GM12878 (cell line): Measurements from ENCODE around the gene ACOX1. TPM values are rescaled to one million over a fixed set of nuclear protein-coding genes. Genes with fewer than 3 reads are reported as not detected.

Experiments used
- ATAC-seq: fragments of 200-7000 bp; cut with Tn5 transposase; 3 replicates; pipeline ENCODE4 v1.9.1; 2020; ENCODE audit warnings: mild to moderate bottlenecking, moderate library complexity
- BruUV-seq: library from RNA; stranded (reverse); fragments of 400-500 nt; replicated peaks from 2 replicates; lab custom pipeline; 2021; lab: Mats Ljungman, UMichigan
- CTCF ChIA-PET: fragments of 300-600 bp; sonication (Branson Sonifier 250); formaldehyde crosslinking; extraction: SDS; loops from one replicate; lab custom pipeline; 2021; ENCODE audit warnings: inconsistent platforms; lab: Yijun Ruan, JAX
- POLR2A ChIA-PET: fragments of 350-600 bp; formaldehyde crosslinking; extraction: SDS; loops from one replicate; lab custom pipeline; 2021; ENCODE audit warnings: inconsistent platforms; lab: Charles Lee
- RAD21 ChIA-PET: fragments of 300-600 bp; sonication (Branson Sonifier 250); formaldehyde crosslinking; loops from one replicate; lab custom pipeline; 2023; ENCODE audit warnings: antibody characterized with exemption; ENCODE audit not compliant: unreplicated experiment; lab: Charles Lee
- SMC1A ChIA-PET: fragments of 300-600 bp; sonication (Branson Sonifier 250); formaldehyde crosslinking; loops from one replicate; lab custom pipeline; 2023; ENCODE audit not compliant: unreplicated experiment, uncharacterized antibody; lab: Charles Lee
- DNase-seq: peaks from one replicate; pipeline ENCODE4 v3.0.0-alpha.2; 2011; ENCODE audit warnings: low read depth, low spot score
- FAIRE-seq: peaks from 3 replicates; lab custom pipeline; 2011; peaks lifted over from hg19 to GRCh38; lab: Jason Lieb, UNC
- H2AFZ ChIP-seq: 2 replicates; pipeline ENCODE4 v1.6.0; 2011; ENCODE audit warnings: low read depth, low read length, control low read depth; ENCODE audit not compliant: control insufficient read depth
- H3K27ac ChIP-seq: 2 replicates; pipeline ENCODE4 v1.5.1; 2011; ENCODE audit warnings: control low read depth; ENCODE audit not compliant: control insufficient read depth, insufficient read depth
- H3K27me3 ChIP-seq, 2 experiments: replicated peaks in 1 of 2; 2 replicates each; pipeline versions ENCODE4 v1.6.0 to v1.6.1; 2011; ENCODE audit warnings: low read length in 1 of 2; ENCODE audit not compliant: control insufficient read depth in 2 of 2, insufficient read depth in 2 of 2
- H3K36me3 ChIP-seq, 2 experiments: 2 replicates each; pipeline ENCODE4 v1.5.1; 2011; ENCODE audit warnings: low read length in 1 of 2; ENCODE audit not compliant: control insufficient read depth in 2 of 2, insufficient read depth in 2 of 2
- H3K4me1 ChIP-seq: 2 replicates; pipeline ENCODE4 v1.6.1; 2011; ENCODE audit warnings: mild to moderate bottlenecking, low read length, moderate library complexity, mixed read lengths; ENCODE audit not compliant: control insufficient read depth, insufficient read depth
- H3K4me2 ChIP-seq: 2 replicates; pipeline ENCODE4 v1.6.0; 2011; ENCODE audit warnings: control low read depth; ENCODE audit not compliant: control insufficient read depth, insufficient read depth
- H3K4me3 ChIP-seq: fragments of 200-600 bp; sonication (generic); 2 replicates; pipeline ENCODE4 v1.5.1; 2016
- H3K79me2 ChIP-seq: 2 replicates; pipeline ENCODE4 v1.6.0; 2011; ENCODE audit warnings: low read length; ENCODE audit not compliant: control insufficient read depth, insufficient read depth
- H3K9ac ChIP-seq: 2 replicates; pipeline ENCODE4 v1.8.0; 2011; ENCODE audit warnings: low read length, control low read depth, mixed read lengths; ENCODE audit not compliant: control insufficient read depth, insufficient read depth
- H3K9me3 ChIP-seq: replicated peaks from 3 replicates; pipeline ENCODE4 v1.5.1; 2011; ENCODE audit warnings: mild to moderate bottlenecking, low read length; ENCODE audit not compliant: control insufficient read depth, insufficient read depth
- H4K20me1 ChIP-seq: 2 replicates; pipeline ENCODE4 v1.6.0; 2011; ENCODE audit not compliant: control insufficient read depth, insufficient read depth
- CHD1 ChIP-seq: IDR thresholded peaks from 2 replicates; pipeline ENCODE4 v1.6.1; 2012; ENCODE audit warnings: low read depth, low read length, improper control_type of control experiment
- IKZF2 ChIP-seq, 2 experiments: fragments of 450-650 bp; IDR thresholded peaks; 2 replicates each; pipeline ENCODE4 v1.6.1; 2017; ENCODE audit warnings: mild to moderate bottlenecking in 2 of 2, moderate library complexity in 2 of 2
- MEF2A ChIP-seq: IDR thresholded peaks from 2 replicates; pipeline ENCODE4 v1.6.1; 2011; ENCODE audit warnings: low read depth, mild to moderate bottlenecking, low read length, moderate library complexity; ENCODE audit not compliant: insufficient read depth
- NFXL1 ChIP-seq: fragments of 450-650 bp; IDR thresholded peaks from 2 replicates; pipeline ENCODE4 v1.6.1; 2017; ENCODE audit warnings: antibody characterized with exemption, mild to moderate bottlenecking, borderline replicate concordance
- RELA ChIP-seq: fragments of 450-650 bp; IDR thresholded peaks from 2 replicates; pipeline ENCODE4 v1.8.0; 2014; ENCODE audit warnings: borderline replicate concordance; ENCODE audit not compliant: partially characterized antibody
- WGBS: methylation state at CpG from one replicate; pipeline ENCODE4 v1.1.6; 2016; ENCODE audit warnings: low lambda C conversion rate; ENCODE audit not compliant: insufficient replicate concordance, insufficient coverage; ENCODE audit errors: missing lambda C conversion rate; 5-methylcytosine and 5-hydroxymethylcytosine counted together
- in situ Hi-C: fragments of 300-500 bp; cut with MboI; formaldehyde crosslinking; loops from 9 replicates; pipeline ENCODE4 v1.14.3; 2018; ENCODE audit warnings: mixed read lengths
- intact Hi-C: fragments of 100-400 bp; cut with micrococcal nuclease; formaldehyde crosslinking; loops from one replicate; pipeline ENCODE4 v1.14.2; 2022; ENCODE audit not compliant: unreplicated experiment
- polyA plus RNA-seq, 11 experiments: library from polyadenylated mRNA; depleted of rRNA in 4 of 11; unstranded in 6 of 11; stranded (reverse) in 5 of 11; fragments of >200 nt; fragmentation: Nextera tagmentation in 4 of 11; fragmentation: Illumina TruSeq in 1 of 11; extraction: Ambion mirVana in 4 of 11; extraction: Trizol in 1 of 11; gene quantifications; 1 replicate in 1 of 11; 2 replicates in 10 of 11; pipeline versions ENCODE4 v1.2.1 to v1.2.3, GENCODE V29; 2011 to 2016; ENCODE audit warnings: inconsistent platforms in 2 of 11, missing spikeins in 2 of 11, low read depth in 1 of 11
- total RNA-seq, 4 experiments: library from RNA; depleted of rRNA in 3 of 4; stranded (reverse); fragments of >200 nt in 3 of 4; fragmentation: Illumina TruSeq in 1 of 4; extraction: Trizol in 1 of 4; gene quantifications; 2 replicates each; pipeline versions ENCODE4 v1.2.1 to v1.2.3, GENCODE V29; 2013 to 2021
- TF ChIP-seq, protein P1 (sequence below): fragments of 450-650 bp; formaldehyde crosslinking; IDR thresholded peaks from 2 replicates; pipeline ENCODE4 v1.4.0; 2022; ENCODE audit warnings: mild to moderate bottlenecking, moderate library complexity
- TF ChIP-seq, protein P2 (sequence below): IDR thresholded peaks from 2 replicates; pipeline ENCODE4 v1.6.1; 2012; ENCODE audit warnings: mild to moderate bottlenecking, low read depth, low read length

The ACOX1 gene
- total and polyA plus RNA-seq, 10 of the 15 experiments (the other 5 are each of a cell fraction or from before 2014, with no cell fraction given) = 6.5 to 26.2 (median 21.6) TPM

DNA sequence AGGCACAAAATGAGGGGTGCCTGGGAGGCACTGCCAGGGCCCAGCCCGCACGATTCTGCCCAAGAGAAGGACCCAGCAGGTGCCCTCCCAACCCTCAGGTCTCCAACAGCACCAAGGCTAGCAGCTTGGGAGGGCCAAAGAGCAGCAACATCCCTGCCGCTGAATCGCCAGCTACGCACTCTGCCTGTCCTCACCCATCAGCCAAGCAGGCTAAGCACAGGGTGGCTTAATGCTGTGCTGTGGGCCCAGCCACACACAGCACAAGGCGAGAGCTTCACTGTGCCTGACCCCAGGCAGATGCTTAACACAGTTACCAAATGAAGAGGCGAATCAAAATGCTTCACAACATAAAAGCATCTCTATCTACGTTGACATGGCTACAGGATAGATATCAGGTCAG, 63.7 kb downstream of the ACOX1 start:
- Histone ChIP-seq H3K4me3 (no peak overlapping the region), H3K27me3 (no peaks in the 10 kb centered on the region), H4K20me1 (no peaks in the 10 kb centered on the region), H3K9ac (no peak overlapping the region), H3K79me2 (no peaks in the 10 kb centered on the region), H3K4me1 (no peaks in the 10 kb centered on the region), H3K4me2 (no peak overlapping the region), H3K27ac (no peak overlapping the region), H3K36me3 (no peaks in the 10 kb centered on the region), H2AFZ (no peak overlapping the region), H3K9me3 (no peaks in the 10 kb centered on the region)
- intact Hi-C loops = no loop called here
- 92% methylated on average over 8 of the region's 8 CpGs for WGBS
- no TSS peak for BruUV-seq
- RAD21 ChIA-PET = no interaction called here
- SMC1A ChIA-PET = no interaction called here
- ATAC-seq = no peak
- FAIRE-seq = no peak
- TF ChIP-seq, protein P1, sequence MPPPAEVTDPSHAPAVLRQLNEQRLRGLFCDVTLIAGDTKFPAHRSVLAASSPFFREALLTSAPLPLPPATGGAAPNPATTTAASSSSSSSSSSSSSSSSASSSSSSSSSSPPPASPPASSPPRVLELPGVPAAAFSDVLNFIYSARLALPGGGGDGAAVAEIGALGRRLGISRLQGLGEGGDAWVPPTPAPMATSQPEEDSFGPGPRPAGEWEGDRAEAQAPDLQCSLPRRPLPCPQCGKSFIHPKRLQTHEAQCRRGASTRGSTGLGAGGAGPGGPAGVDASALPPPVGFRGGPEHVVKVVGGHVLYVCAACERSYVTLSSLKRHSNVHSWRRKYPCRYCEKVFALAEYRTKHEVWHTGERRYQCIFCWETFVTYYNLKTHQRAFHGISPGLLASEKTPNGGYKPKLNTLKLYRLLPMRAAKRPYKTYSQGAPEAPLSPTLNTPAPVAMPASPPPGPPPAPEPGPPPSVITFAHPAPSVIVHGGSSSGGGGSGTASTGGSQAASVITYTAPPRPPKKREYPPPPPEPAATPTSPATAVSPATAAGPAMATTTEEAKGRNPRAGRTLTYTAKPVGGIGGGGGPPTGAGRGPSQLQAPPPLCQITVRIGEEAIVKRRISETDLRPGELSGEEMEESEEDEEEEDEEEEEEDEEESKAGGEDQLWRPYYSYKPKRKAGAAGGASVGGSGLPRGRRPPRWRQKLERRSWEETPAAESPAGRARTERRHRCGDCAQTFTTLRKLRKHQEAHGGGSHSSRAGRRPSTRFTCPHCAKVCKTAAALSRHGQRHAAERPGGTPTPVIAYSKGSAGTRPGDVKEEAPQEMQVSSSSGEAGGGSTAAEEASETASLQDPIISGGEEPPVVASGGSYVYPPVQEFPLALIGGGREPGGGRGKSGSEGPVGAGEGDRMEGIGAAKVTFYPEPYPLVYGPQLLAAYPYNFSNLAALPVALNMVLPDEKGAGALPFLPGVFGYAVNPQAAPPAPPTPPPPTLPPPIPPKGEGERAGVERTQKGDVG = no peak
- no peak for TF ChIP-seq RELA
- no peak for TF ChIP-seq NFXL1
- no peak for TF ChIP-seq CHD1
- TF ChIP-seq, protein P2, sequence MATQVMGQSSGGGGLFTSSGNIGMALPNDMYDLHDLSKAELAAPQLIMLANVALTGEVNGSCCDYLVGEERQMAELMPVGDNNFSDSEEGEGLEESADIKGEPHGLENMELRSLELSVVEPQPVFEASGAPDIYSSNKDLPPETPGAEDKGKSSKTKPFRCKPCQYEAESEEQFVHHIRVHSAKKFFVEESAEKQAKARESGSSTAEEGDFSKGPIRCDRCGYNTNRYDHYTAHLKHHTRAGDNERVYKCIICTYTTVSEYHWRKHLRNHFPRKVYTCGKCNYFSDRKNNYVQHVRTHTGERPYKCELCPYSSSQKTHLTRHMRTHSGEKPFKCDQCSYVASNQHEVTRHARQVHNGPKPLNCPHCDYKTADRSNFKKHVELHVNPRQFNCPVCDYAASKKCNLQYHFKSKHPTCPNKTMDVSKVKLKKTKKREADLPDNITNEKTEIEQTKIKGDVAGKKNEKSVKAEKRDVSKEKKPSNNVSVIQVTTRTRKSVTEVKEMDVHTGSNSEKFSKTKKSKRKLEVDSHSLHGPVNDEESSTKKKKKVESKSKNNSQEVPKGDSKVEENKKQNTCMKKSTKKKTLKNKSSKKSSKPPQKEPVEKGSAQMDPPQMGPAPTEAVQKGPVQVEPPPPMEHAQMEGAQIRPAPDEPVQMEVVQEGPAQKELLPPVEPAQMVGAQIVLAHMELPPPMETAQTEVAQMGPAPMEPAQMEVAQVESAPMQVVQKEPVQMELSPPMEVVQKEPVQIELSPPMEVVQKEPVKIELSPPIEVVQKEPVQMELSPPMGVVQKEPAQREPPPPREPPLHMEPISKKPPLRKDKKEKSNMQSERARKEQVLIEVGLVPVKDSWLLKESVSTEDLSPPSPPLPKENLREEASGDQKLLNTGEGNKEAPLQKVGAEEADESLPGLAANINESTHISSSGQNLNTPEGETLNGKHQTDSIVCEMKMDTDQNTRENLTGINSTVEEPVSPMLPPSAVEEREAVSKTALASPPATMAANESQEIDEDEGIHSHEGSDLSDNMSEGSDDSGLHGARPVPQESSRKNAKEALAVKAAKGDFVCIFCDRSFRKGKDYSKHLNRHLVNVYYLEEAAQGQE = no peak
- no peak for TF ChIP-seq MEF2A
- no peak for TF ChIP-seq IKZF2 (IDR thresholded peaks at IDR 0.05)
- POLR2A ChIA-PET = interaction anchor here (0.6 kb wide), 1 partner anchor 480 kb away, joined by 5 read pairs; no protein-coding TSS in a partner anchor
- in situ Hi-C loops = no loop called here
- no peak for DNase-seq
- CTCF ChIA-PET = interaction anchor here (0.8 to 1.3 kb wide), 3 partner anchors 10 to 99 kb away, joined by 3 to 6 read pairs (median 3); partner anchors contain the start of gene MRPL38
